ENCODE data around the gene CIPC. TPM values are rescaled to one million over a fixed set of nuclear protein-coding genes. Genes with fewer than 3 reads are reported as not detected.

CIPC gene
- total RNA-seq, 1 experiment from 2014 or later: 66.3 TPM

GRCh38 chr14:77139540-77140358, 41.7 kb downstream of the CIPC start:
- TF ChIP-seq, protein P1, sequence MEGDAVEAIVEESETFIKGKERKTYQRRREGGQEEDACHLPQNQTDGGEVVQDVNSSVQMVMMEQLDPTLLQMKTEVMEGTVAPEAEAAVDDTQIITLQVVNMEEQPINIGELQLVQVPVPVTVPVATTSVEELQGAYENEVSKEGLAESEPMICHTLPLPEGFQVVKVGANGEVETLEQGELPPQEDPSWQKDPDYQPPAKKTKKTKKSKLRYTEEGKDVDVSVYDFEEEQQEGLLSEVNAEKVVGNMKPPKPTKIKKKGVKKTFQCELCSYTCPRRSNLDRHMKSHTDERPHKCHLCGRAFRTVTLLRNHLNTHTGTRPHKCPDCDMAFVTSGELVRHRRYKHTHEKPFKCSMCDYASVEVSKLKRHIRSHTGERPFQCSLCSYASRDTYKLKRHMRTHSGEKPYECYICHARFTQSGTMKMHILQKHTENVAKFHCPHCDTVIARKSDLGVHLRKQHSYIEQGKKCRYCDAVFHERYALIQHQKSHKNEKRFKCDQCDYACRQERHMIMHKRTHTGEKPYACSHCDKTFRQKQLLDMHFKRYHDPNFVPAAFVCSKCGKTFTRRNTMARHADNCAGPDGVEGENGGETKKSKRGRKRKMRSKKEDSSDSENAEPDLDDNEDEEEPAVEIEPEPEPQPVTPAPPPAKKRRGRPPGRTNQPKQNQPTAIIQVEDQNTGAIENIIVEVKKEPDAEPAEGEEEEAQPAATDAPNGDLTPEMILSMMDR (conservative IDR thresholded peaks at IDR 0.05): peak; percentile 67
- TF ChIP-seq EZH2 (IDR thresholded peaks at IDR 0.05; ENCODE audit: low read depth): no peak
- no peaks in the 10 kb centered on the region for H3K9me3 ChIP-seq (ENCODE audit: insufficient read depth, low read depth)
- H3K27me3 ChIP-seq (ENCODE audit: insufficient read depth, low read depth): peaks cover 95% of the 10 kb centered on the region
- H3K36me3 ChIP-seq (ENCODE audit: low read depth): no peaks in the 10 kb centered on the region
- ChIA-PET POLR2A (ENCODE audit: unreplicated experiment) (no interaction called here), CTCF (interaction anchor here (0.7 to 1.0 kb wide), 2 partner anchors 9 to 12 kb away, joined by 3 read pairs; no protein-coding TSS in a partner anchor)
- BruUV-seq (replicated peaks): no TSS peak
- no peak overlapping the region for H3K4me2 ChIP-seq
- no peak overlapping the region for H3K27ac ChIP-seq
- no peaks in the 10 kb centered on the region for H3K79me2 ChIP-seq (ENCODE audit: low read depth)
- no peaks in the 10 kb centered on the region for H3K9me2 ChIP-seq (ENCODE audit: insufficient read depth)
- peak in 1 of 2 experiments; percentile 55 for DNase-seq
- no peak overlapping the region for H3K4me3 ChIP-seq
- H3F3A ChIP-seq (ENCODE audit: insufficient read depth, low read depth): no peaks in the 10 kb centered on the region
- H4K20me1 ChIP-seq (ENCODE audit: insufficient read depth): no peaks in the 10 kb centered on the region; the same call in 1 of the 2 replicates
- H2AFZ ChIP-seq: no peak overlapping the region
- H3K4me1 ChIP-seq (replicated peaks; ENCODE audit: insufficient read depth): no peaks in the 10 kb centered on the region
- intact Hi-C loops (cut with micrococcal nuclease; ENCODE audit: unreplicated experiment): no loop called here

- Histone ChIP-seq H3K4me3 (no peak overlapping the region), H3K4me1 (replicated peaks; ENCODE audit: insufficient read depth) (no peaks in the 10 kb centered on the region), H3K27ac (no peak overlapping the region), H3K4me2 (no peak overlapping the region), H3F3A (ENCODE audit: insufficient read depth, low read depth) (no peaks in the 10 kb centered on the region), H3K36me3 (ENCODE audit: low read depth) (no peaks in the 10 kb centered on the region), H3K79me2 (ENCODE audit: low read depth) (no peaks in the 10 kb centered on the region), H3K27me3 (ENCODE audit: insufficient read depth, low read depth) (peaks cover 95% of the 10 kb centered on the region), H3K9me3 (ENCODE audit: insufficient read depth, low read depth) (no peaks in the 10 kb centered on the region), H2AFZ (no peak overlapping the region), H3K9me2 (ENCODE audit: insufficient read depth) (no peaks in the 10 kb centered on the region), H4K20me1 (ENCODE audit: insufficient read depth) (no peaks in the 10 kb centered on the region; the same call in 1 of the 2 replicates)
- ChIA-PET CTCF (interaction anchor here (1.0 kb wide), 1 partner anchor 11 kb away, joined by 3 read pairs; no protein-coding TSS in a partner anchor), POLR2A (ENCODE audit: unreplicated experiment) (interaction anchor here (0.7 kb wide), 1 partner anchor 319 kb away, joined by 3 read pairs; no protein-coding TSS in a partner anchor)
- intact Hi-C loops (cut with micrococcal nuclease; ENCODE audit: unreplicated experiment): no loop called here
- TF ChIP-seq, protein P1 (conservative IDR thresholded peaks at IDR 0.05): no peak
- no peak for TF ChIP-seq EZH2 (IDR thresholded peaks at IDR 0.05; ENCODE audit: low read depth)
- no peak for DNase-seq
- BruUV-seq (replicated peaks): no TSS peak
These were observed 42.5 kb downstream of the CIPC start for GRCh38 chr14:77140359-77141213.

DNA sequence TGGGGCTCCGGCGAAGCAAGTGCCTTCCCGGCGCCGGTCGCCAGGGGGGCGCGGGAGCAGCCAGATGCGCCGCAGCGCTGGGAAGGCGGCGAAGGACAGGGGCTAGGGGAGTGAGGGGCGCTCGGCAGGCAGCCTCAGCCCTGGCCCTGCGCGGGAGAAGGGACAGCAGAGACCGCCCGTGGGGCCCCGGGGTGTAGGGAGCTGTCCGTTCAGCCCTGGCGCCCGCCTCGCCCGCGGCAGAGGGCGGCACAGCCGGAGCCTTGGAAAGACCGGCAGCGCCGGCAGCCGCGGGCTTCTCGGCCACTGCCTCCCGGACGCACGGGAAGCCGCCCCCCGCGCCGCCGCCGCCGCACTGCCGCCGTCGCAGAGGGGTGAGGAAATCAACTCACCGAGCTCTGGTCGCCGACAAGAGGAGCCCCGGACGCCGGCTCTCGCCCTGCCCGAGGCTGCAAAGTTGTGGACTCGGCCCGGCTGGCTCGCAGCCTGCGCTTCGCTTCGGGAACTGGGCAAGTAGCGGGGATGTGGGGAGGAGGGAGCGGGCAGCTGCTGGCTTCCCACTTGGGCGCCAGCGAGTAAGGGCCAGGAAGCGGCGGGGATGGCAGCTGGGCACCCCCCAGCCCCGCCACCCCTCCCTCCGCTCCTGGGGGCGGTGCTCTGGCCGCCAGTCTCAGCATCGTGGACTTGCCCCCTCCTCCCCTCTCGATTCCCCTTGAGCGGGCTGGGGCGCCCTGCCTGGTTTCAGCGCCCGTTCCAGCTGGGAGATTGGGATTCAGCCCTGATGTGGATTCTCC, 43.4 kb downstream of the CIPC start, which contains the start of gene ZDHHC22:
TSS of gene ZDHHC22 (minus strand) at position 578 of the 791 bp plus-strand sequence. CDS start 2,053 bp downstream, outside the sequence.
- Histone ChIP-seq H3F3A (ENCODE audit: insufficient read depth, low read depth) (no peaks in the 10 kb centered on the region), H3K9me2 (ENCODE audit: insufficient read depth) (no peaks in the 10 kb centered on the region), H4K20me1 (ENCODE audit: insufficient read depth) (no peaks in the 10 kb centered on the region), H3K27ac (no peak within 1 kb of the TSS), H3K4me2 (no peak within 1 kb of the TSS), H3K79me2 (ENCODE audit: low read depth) (no peaks in the 10 kb centered on the region), H2AFZ (no peak within 1 kb of the TSS), H3K4me1 (replicated peaks; ENCODE audit: insufficient read depth) (no peaks in the 10 kb centered on the region), H3K36me3 (ENCODE audit: low read depth) (no peaks in the 10 kb centered on the region), H3K4me3 (no peak within 1 kb of the TSS), H3K27me3 (ENCODE audit: insufficient read depth, low read depth) (peaks cover 95% of the 10 kb centered on the region), H3K9me3 (ENCODE audit: insufficient read depth, low read depth) (no peaks in the 10 kb centered on the region)
- DNase-seq: peak in 1 of 2 experiments; percentile 53
- intact Hi-C loops (cut with micrococcal nuclease; ENCODE audit: unreplicated experiment): no loop called here
- TF ChIP-seq, protein P1 (conservative IDR thresholded peaks at IDR 0.05): no peak
- no peak for TF ChIP-seq EZH2 (IDR thresholded peaks at IDR 0.05; ENCODE audit: low read depth)
- no TSS peak for BruUV-seq (replicated peaks)
- ChIA-PET CTCF (interaction anchor here (1.8 kb wide), 1 partner anchor 17 kb away, joined by 6 read pairs; no protein-coding TSS in a partner anchor), POLR2A (ENCODE audit: unreplicated experiment) (interaction anchor here (0.7 kb wide), 1 partner anchor 318 kb away, joined by 3 read pairs; no protein-coding TSS in a partner anchor)
